CD4-positive, CD25-positive, alpha-beta regulatory T cell (primary cell): Measurements from ENCODE around the gene NUP93. TPM values are rescaled to one million over a fixed set of nuclear protein-coding genes. Genes with fewer than 3 reads are reported as not detected.
"Not testable (repeated sequence)": the region's sequence is repeated elsewhere in the genome, so short reads cannot be mapped to it uniquely, and the experiment has no call there.

Source experiments
- ATAC-seq, 2 donors: fragments of 150-1000 bp; cut with Tn5 transposase; one replicate each; pipeline ENCODE4 v1.10.0; 2021; ENCODE audit warnings: low read depth in 2 of 2, moderate number of reproducible peaks in 2 of 2, moderate library complexity in 1 of 2
- DNase-seq, 3 donors: peaks; one replicate each; pipeline versions ENCODE4 v3.0.0 to v3.0.0-alpha.2; 2012 to 2022; ENCODE audit warnings: mixed read lengths in 1 of 3
- H3K27ac ChIP-seq: one replicate; pipeline ENCODE4 v1.7.0; 2013; ENCODE audit warnings: mild to moderate bottlenecking, low read length; ENCODE audit not compliant: insufficient read depth, poor library complexity, severe bottlenecking
- H3K27me3 ChIP-seq: one replicate; pipeline ENCODE4 v1.7.0; 2013; ENCODE audit warnings: low read length; ENCODE audit not compliant: control insufficient read depth, insufficient read depth
- H3K36me3 ChIP-seq: one replicate; pipeline ENCODE4 v1.7.0; 2013; ENCODE audit warnings: mild to moderate bottlenecking, low read length, moderate library complexity; ENCODE audit not compliant: control insufficient read depth, insufficient read depth
- H3K4me1 ChIP-seq: 2 replicates; pipeline ENCODE4 v1.7.0; 2013; ENCODE audit warnings: mild to moderate bottlenecking, low read length; ENCODE audit not compliant: insufficient read depth, control insufficient read depth, poor library complexity, severe bottlenecking
- H3K4me3 ChIP-seq: one replicate; pipeline ENCODE4 v1.7.0; 2013; ENCODE audit warnings: low read depth, mild to moderate bottlenecking, low read length, moderate library complexity
- H3K9me3 ChIP-seq, 2 experiments: 1 replicate in 1 of 2; 2 replicates in 1 of 2; pipeline ENCODE4 v1.7.0; 2013; ENCODE audit warnings: low read length in 2 of 2, mild to moderate bottlenecking in 1 of 2, moderate library complexity in 1 of 2; ENCODE audit not compliant: control insufficient read depth in 2 of 2
- H3K27ac Mint-ChIP-seq, 3 donors: one replicate each; pipeline ENCODE4 v1.8.0; 2020 to 2022; ENCODE audit warnings: mild to moderate bottlenecking in 3 of 3, mixed read lengths in 3 of 3, moderate library complexity in 2 of 3
- H3K27me3 Mint-ChIP-seq: one replicate; pipeline ENCODE4 v1.8.0; 2022; ENCODE audit warnings: mild to moderate bottlenecking, mixed read lengths
- H3K36me3 Mint-ChIP-seq: one replicate; pipeline ENCODE4 v1.8.0; 2020; ENCODE audit warnings: mixed read lengths
- H3K4me1 Mint-ChIP-seq, 4 donors: one replicate each; pipeline ENCODE4 v1.8.0; 2020 to 2022; ENCODE audit warnings: mixed read lengths in 4 of 4, mild to moderate bottlenecking in 1 of 4
- H3K4me3 Mint-ChIP-seq, 4 donors: one replicate each; pipeline ENCODE4 v1.8.0; 2020 to 2022; ENCODE audit warnings: mild to moderate bottlenecking in 4 of 4, mixed read lengths in 4 of 4, moderate library complexity in 3 of 4
- H3K9me3 Mint-ChIP-seq, 7 donors: one replicate each; pipeline ENCODE4 v1.8.0; 2020 to 2022; ENCODE audit warnings: mixed read lengths in 7 of 7, mild to moderate bottlenecking in 3 of 7, moderate library complexity in 2 of 7
- polyA plus RNA-seq, 4 donors: library from polyadenylated mRNA; unstranded; fragments of 300-500 nt; fragmentation: Illumina TruSeq; gene quantifications; one replicate each; pipeline ENCODE4 v1.2.3, GENCODE V29; 2021
- total RNA-seq: library from RNA; stranded (reverse); gene quantifications from one replicate; pipeline ENCODE4 v1.2.3, GENCODE V29; 2022

NUP93 gene
- total and polyA plus RNA-seq, 5 donors from 2014 or later, result 55.0 to 92.7 (median 77.8) TPM

GRCh38 chr16:56797038-56797437, 67.1 kb downstream of the NUP93 start:
- H3K9me3 ChIP-seq, ATAC-seq, H3K4me1 ChIP-seq, H3K36me3 ChIP-seq, H3K27ac Mint-ChIP-seq, H3K27me3 Mint-ChIP-seq, H3K27me3 ChIP-seq, H3K4me3 ChIP-seq, H3K9me3 Mint-ChIP-seq, DNase-seq, H3K4me3 Mint-ChIP-seq, H3K27ac ChIP-seq: not testable (repeated sequence)
- Mint-ChIP-seq H3K36me3 (peaks cover 14% of the 10 kb centered on the region), H3K4me1 (peaks cover 5 to 10% (median 7%) of the 10 kb centered on the region in 4 donors)

GRCh38 chr16:56797861-56798260, 67.9 kb downstream of the NUP93 start:
- H3K4me3 ChIP-seq, result no peak overlapping the region
- no peaks in the 10 kb centered on the region for H3K9me3 Mint-ChIP-seq
- no peak for ATAC-seq
- DNase-seq, result no peak
- peak overlapping the region in 1 of 3 donors; percentile 63 for H3K27ac Mint-ChIP-seq
- no peaks in the 10 kb centered on the region for H3K27me3 Mint-ChIP-seq
- H3K4me3 Mint-ChIP-seq, result no peak overlapping the region
- H3K27ac ChIP-seq, result no peak overlapping the region
- no peaks in the 10 kb centered on the region for H3K27me3 ChIP-seq
- peaks cover 5% of the 10 kb centered on the region for H3K36me3 ChIP-seq
- peaks cover 14% of the 10 kb centered on the region for H3K36me3 Mint-ChIP-seq
- H3K9me3 ChIP-seq, result no peaks in the 10 kb centered on the region
- H3K4me1 ChIP-seq, result no peaks in the 10 kb centered on the region
- peaks cover 5 to 10% (median 7%) of the 10 kb centered on the region in 4 donors for H3K4me1 Mint-ChIP-seq

- no peaks in the 10 kb centered on the region for H3K27me3 Mint-ChIP-seq
- Histone ChIP-seq H3K27ac (no peak overlapping the region), H3K36me3 (peaks cover 5% of the 10 kb centered on the region), H3K27me3 (no peaks in the 10 kb centered on the region), H3K4me3 (no peak overlapping the region), H3K9me3 (no peaks in the 10 kb centered on the region), H3K4me1 (no peaks in the 10 kb centered on the region)
- no peak for ATAC-seq
- H3K27ac Mint-ChIP-seq, result peak overlapping the region in 1 of 3 donors; percentile 63
- H3K9me3 Mint-ChIP-seq, result no peaks in the 10 kb centered on the region
- peaks cover 4 to 5% (median 5%) of the 10 kb centered on the region in 4 donors for H3K4me1 Mint-ChIP-seq
- no peak for DNase-seq
- H3K4me3 Mint-ChIP-seq, result no peak overlapping the region
- H3K36me3 Mint-ChIP-seq, result peaks cover 14% of the 10 kb centered on the region
Measured at GRCh38 chr16:56798955-56799354, 69.0 kb downstream of the NUP93 start.

- ATAC-seq (no peak), DNase-seq (no peak)
- no peaks in the 10 kb centered on the region for H3K4me1 ChIP-seq
- H3K9me3 Mint-ChIP-seq, result no peaks in the 10 kb centered on the region
- no peaks in the 10 kb centered on the region for H3K27me3 Mint-ChIP-seq
- H3K27ac Mint-ChIP-seq, result peak overlapping the region in 1 of 3 donors; percentile 61
- H3K36me3 Mint-ChIP-seq, result peaks cover 16% of the 10 kb centered on the region
- no peak overlapping the region for H3K4me3 ChIP-seq
- H3K4me1 Mint-ChIP-seq, result peaks cover 0 to 5% (median 3%) of the 10 kb centered on the region in 4 donors
- H3K36me3 ChIP-seq, result peaks cover 5% of the 10 kb centered on the region
- no peaks in the 10 kb centered on the region for H3K27me3 ChIP-seq
- no peak overlapping the region for H3K27ac ChIP-seq
- no peak overlapping the region for H3K4me3 Mint-ChIP-seq
- H3K9me3 ChIP-seq, result no peaks in the 10 kb centered on the region
Measured at GRCh38 chr16:56800355-56800754, 70.4 kb downstream of the NUP93 start.

GRCh38 chr16:56801762-56802161, 71.8 kb downstream of the NUP93 start:
- Histone ChIP-seq H3K27me3 (no peaks in the 10 kb centered on the region), H3K27ac (no peak overlapping the region), H3K9me3 (no peaks in the 10 kb centered on the region), H3K36me3 (peaks cover 15% of the 10 kb centered on the region), H3K4me1 (no peaks in the 10 kb centered on the region), H3K4me3 (no peak overlapping the region)
- Mint-ChIP-seq H3K4me1 (peaks cover 0 to 5% (median 3%) of the 10 kb centered on the region in 4 donors), H3K27me3 (no peaks in the 10 kb centered on the region), H3K36me3 (peaks cover 28% of the 10 kb centered on the region), H3K9me3 (no peaks in the 10 kb centered on the region), H3K27ac (no peak overlapping the region), H3K4me3 (no peak overlapping the region)
- ATAC-seq (no peak), DNase-seq (no peak)

GRCh38 chr16:56807011-56807675, 77.2 kb downstream of the NUP93 start:
- no peak for ATAC-seq
- Histone ChIP-seq H3K27me3 (no peaks in the 10 kb centered on the region), H3K4me3 (no peak overlapping the region), H3K27ac (no peak overlapping the region), H3K9me3 (no peaks in the 10 kb centered on the region), H3K4me1 (no peaks in the 10 kb centered on the region), H3K36me3 (peaks cover 17% of the 10 kb centered on the region)
- Mint-ChIP-seq H3K27ac (no peak overlapping the region), H3K36me3 (peaks cover 32% of the 10 kb centered on the region), H3K4me1 (peaks cover 0 to 11% (median 4%) of the 10 kb centered on the region in 4 donors), H3K4me3 (no peak overlapping the region), H3K9me3 (no peaks in the 10 kb centered on the region), H3K27me3 (no peaks in the 10 kb centered on the region)
- DNase-seq, result no peak

- H3K4me1 ChIP-seq, H3K9me3 Mint-ChIP-seq, H3K4me3 ChIP-seq, H3K27ac ChIP-seq, DNase-seq, H3K27me3 Mint-ChIP-seq, H3K4me3 Mint-ChIP-seq, H3K27me3 ChIP-seq, H3K9me3 ChIP-seq, H3K27ac Mint-ChIP-seq, ATAC-seq: not testable (repeated sequence)
- peaks cover 17% of the 10 kb centered on the region for H3K36me3 ChIP-seq
- Mint-ChIP-seq H3K36me3 (peaks cover 32% of the 10 kb centered on the region), H3K4me1 (peaks cover 0 to 11% (median 4%) of the 10 kb centered on the region in 4 donors)
Measured at GRCh38 chr16:56807676-56808067, 77.7 kb downstream of the NUP93 start.

GRCh38 chr16:56810954-56811353, 81.0 kb downstream of the NUP93 start:
- no peaks in the 10 kb centered on the region for H3K4me1 ChIP-seq
- no peak for ATAC-seq
- H3K9me3 Mint-ChIP-seq, result no peaks in the 10 kb centered on the region

More at GRCh38 chr16:56810954-56811353, 81.0 kb downstream of the NUP93 start:
- Mint-ChIP-seq H3K27ac (no peak overlapping the region), H3K27me3 (no peaks in the 10 kb centered on the region), H3K36me3 (peaks cover 24% of the 10 kb centered on the region), H3K4me1 (peaks cover 0 to 11% (median 4%) of the 10 kb centered on the region in 4 donors), H3K4me3 (no peak overlapping the region)
- no peaks in the 10 kb centered on the region for H3K9me3 ChIP-seq
- no peak overlapping the region for H3K4me3 ChIP-seq
- peaks cover 14% of the 10 kb centered on the region for H3K36me3 ChIP-seq
- no peak overlapping the region for H3K27ac ChIP-seq
- no peak for DNase-seq
- H3K27me3 ChIP-seq, result no peaks in the 10 kb centered on the region
